NCI-H82 treated with DMSO at 0.1 percent for 48 hours (cell line): Measurements from ENCODE around the gene DNAJC10.
"Not testable (repeated sequence)": the region's sequence is repeated elsewhere in the genome, so short reads cannot be mapped to it uniquely, and the experiment has no call there.

Experiments
- DNase-seq: peaks from one replicate; lab custom pipeline; 2025; ENCODE audit not compliant: unreplicated experiment; lab: John Stamatoyannopoulos, UW

The DNAJC10 gene

GRCh38 chr2:182719116-182719515, 3.1 kb downstream of the DNAJC10 start:
- not testable (repeated sequence) for DNase-seq

GRCh38 chr2:182724656-182725055, 8.6 kb downstream of the DNAJC10 start:
- DNase-seq = no peak

GRCh38 chr2:182726473-182726872, 10.4 kb downstream of the DNAJC10 start:
- no peak for DNase-seq

- DNase-seq = no peak
Observed at GRCh38 chr2:182728014-182728413, 12.0 kb downstream of the DNAJC10 start.

- DNase-seq = no peak
Observed at GRCh38 chr2:182729710-182730339, 13.8 kb downstream of the DNAJC10 start.

GRCh38 chr2:182730486-182730885, 14.4 kb downstream of the DNAJC10 start:
- DNase-seq = no peak

GRCh38 chr2:182732736-182733135, 16.7 kb downstream of the DNAJC10 start:
- no peak for DNase-seq

- no peak for DNase-seq
Observed at GRCh38 chr2:182733572-182733971, 17.5 kb downstream of the DNAJC10 start.

GRCh38 chr2:182736856-182737255, 20.8 kb downstream of the DNAJC10 start:
- DNase-seq = not testable (repeated sequence)

GRCh38 chr2:182740701-182741100, 24.6 kb downstream of the DNAJC10 start:
- DNase-seq = no peak

- DNase-seq = no peak
Observed at GRCh38 chr2:182741620-182742019, 25.6 kb downstream of the DNAJC10 start.

- DNase-seq = no peak
Observed at GRCh38 chr2:182744490-182744889, 28.4 kb downstream of the DNAJC10 start.

- DNase-seq = no peak
Observed at GRCh38 chr2:182745061-182745460, 29.0 kb downstream of the DNAJC10 start.

- not testable (repeated sequence) for DNase-seq
Observed at GRCh38 chr2:182745894-182746293, 29.8 kb downstream of the DNAJC10 start.

- no peak for DNase-seq
Observed at GRCh38 chr2:182754231-182754630, 38.2 kb downstream of the DNAJC10 start.

GRCh38 chr2:182758379-182758778, 42.3 kb downstream of the DNAJC10 start:
- no peak for DNase-seq

- DNase-seq = no peak
Observed at GRCh38 chr2:182761903-182762302, 45.8 kb downstream of the DNAJC10 start.

- DNase-seq = peak; percentile 18
Observed at GRCh38 chr2:182763311-182763912, 47.4 kb downstream of the DNAJC10 start.

- peak; percentile 62 for DNase-seq
Observed at GRCh38 chr2:182766626-182767025, 50.6 kb downstream of the DNAJC10 start.

- DNase-seq = no peak
Observed at GRCh38 chr2:182767578-182767977, 51.5 kb downstream of the DNAJC10 start.

GRCh38 chr2:182768950-182769349, 52.9 kb downstream of the DNAJC10 start:
- not testable (repeated sequence) for DNase-seq

- no peak for DNase-seq
Observed at GRCh38 chr2:182779323-182779722, 63.3 kb downstream of the DNAJC10 start.

- not testable (repeated sequence) for DNase-seq
Observed at GRCh38 chr2:182781099-182781498, 65.0 kb downstream of the DNAJC10 start.
